ENCODE results near the gene C9orf72. TPM values are rescaled to one million over a fixed set of nuclear protein-coding genes. Genes with fewer than 3 reads are reported as not detected.

Gene C9orf72
- total and polyA plus RNA-seq, 2 of the 13 experiments (the other 11 are each of a cell fraction or from before 2014, with no cell fraction given): 3.1 to 5.9 TPM

DNA sequence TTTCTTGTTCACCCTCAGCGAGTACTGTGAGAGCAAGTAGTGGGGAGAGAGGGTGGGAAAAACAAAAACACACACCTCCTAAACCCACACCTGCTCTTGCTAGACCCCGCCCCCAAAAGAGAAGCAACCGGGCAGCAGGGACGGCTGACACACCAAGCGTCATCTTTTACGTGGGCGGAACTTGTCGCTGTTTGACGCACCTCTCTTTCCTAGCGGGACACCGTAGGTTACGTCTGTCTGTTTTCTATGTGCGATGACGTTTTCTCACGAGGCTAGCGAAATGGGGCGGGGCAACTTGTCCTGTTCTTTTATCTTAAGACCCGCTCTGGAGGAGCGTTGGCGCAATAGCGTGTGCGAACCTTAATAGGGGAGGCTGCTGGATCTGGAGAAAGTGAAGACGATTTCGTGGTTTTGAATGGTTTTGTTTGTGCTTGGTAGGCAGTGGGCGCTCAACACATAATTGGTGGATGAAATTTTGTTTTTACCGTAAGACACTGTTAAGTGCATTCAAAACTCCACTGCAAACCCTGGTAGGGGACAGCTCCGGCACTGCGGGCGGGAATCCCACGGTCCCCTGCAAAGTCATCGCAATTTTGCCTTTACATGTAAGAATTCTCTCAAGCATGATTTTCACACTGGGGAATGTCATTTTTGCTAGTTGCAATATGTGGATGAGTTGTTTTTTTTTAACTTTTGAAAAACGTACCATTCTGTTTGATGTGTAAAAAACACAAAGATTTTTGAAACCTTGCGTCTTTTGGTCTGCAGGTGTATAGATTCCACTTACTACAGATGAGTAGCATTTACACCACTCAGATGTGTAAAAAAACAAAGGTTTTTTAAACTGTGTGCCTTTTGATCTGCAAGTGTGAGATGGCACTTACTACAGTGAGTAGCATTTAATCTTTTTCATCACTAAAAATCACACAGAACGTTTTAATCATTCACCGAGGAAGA, 631 bp upstream of the C9orf72 start (continued):
- TF ChIP-seq GABPB1 (CRISPR knock-in tag; IDR thresholded peaks at IDR 0.05) (peak; percentile 89), ZNF614 (CRISPR knock-in tag; IDR thresholded peaks at IDR 0.05; ENCODE audit: borderline replicate concordance) (peak; percentile 29; the same call in 1 of the 2 replicates), MBNL3 (CRISPR knock-in tag; conservative IDR thresholded peaks at IDR 0.05) (no peak), MEIS1 (CRISPR knock-in tag; IDR thresholded peaks at IDR 0.05; ENCODE audit: borderline replicate concordance) (0 out of 2 replicates have a peak, but pooled peaks have one; percentile 32), ZSCAN31 (CRISPR knock-in tag; IDR thresholded peaks at IDR 0.05; ENCODE audit: low read depth) (0 out of 2 replicates have a peak, but pooled peaks have one; percentile 51), ZBTB21 (CRISPR knock-in tag; IDR thresholded peaks at IDR 0.05) (peak; percentile 99), ZNF232 (CRISPR knock-in tag; IDR thresholded peaks at IDR 0.05; ENCODE audit: borderline replicate concordance) (no peak), KLF16 (CRISPR knock-in tag; IDR thresholded peaks at IDR 0.05) (peak in 1 of 2 experiments; percentile 46; a peak in 1 of 4 replicates), NCOR1 (IDR thresholded peaks at IDR 0.05; ENCODE audit: borderline replicate concordance, low read length) (0 out of 2 replicates have a peak, but pooled peaks have one; percentile 31), ZNF230 (CRISPR knock-in tag; IDR thresholded peaks at IDR 0.05) (no peak), RARA (CRISPR knock-in tag; IDR thresholded peaks at IDR 0.05) (peak; percentile 34; the same call in 1 of the 2 replicates), ZNF256 (CRISPR knock-in tag; conservative IDR thresholded peaks at IDR 0.05) (0 out of 2 replicates have a peak, but pooled peaks have one; percentile 25), TCF7 (IDR thresholded peaks at IDR 0.05; ENCODE audit: low read depth) (peak; percentile 23; the same call in 1 of the 2 replicates), ZSCAN9 (CRISPR knock-in tag; IDR thresholded peaks at IDR 0.05; ENCODE audit: borderline replicate concordance) (peak; percentile 16; the same call in 1 of the 2 replicates), ZNF335 (CRISPR knock-in tag; IDR thresholded peaks at IDR 0.05) (0 out of 2 replicates have a peak, but pooled peaks have one; percentile 18), CBFB (CRISPR knock-in tag; IDR thresholded peaks at IDR 0.05) (peak; percentile 36; the same call in 1 of the 2 replicates), ZFP90 (CRISPR knock-in tag; IDR thresholded peaks at IDR 0.05; ENCODE audit: borderline replicate concordance) (no peak), KLF12 (CRISPR knock-in tag; IDR thresholded peaks at IDR 0.05; ENCODE audit: borderline replicate concordance) (0 out of 2 replicates have a peak, but pooled peaks have one; percentile 55), BHLHE40 (IDR thresholded peaks at IDR 0.05; ENCODE audit: low read length) (0 out of 2 replicates have a peak, but pooled peaks have one; percentile 39), BCL6 (CRISPR knock-in tag; IDR thresholded peaks at IDR 0.05) (0 out of 2 replicates have a peak, but pooled peaks have one; percentile 26), CREM (IDR thresholded peaks at IDR 0.05) (peak; percentile 97), CREM (CRISPR knock-in tag; IDR thresholded peaks at IDR 0.05) (peak; percentile 55; the same call in 1 of the 2 replicates), ARNTL (CRISPR knock-in tag; IDR thresholded peaks at IDR 0.05) (peak; percentile 18; the same call in 1 of the 2 replicates), ZNF772 (CRISPR knock-in tag; IDR thresholded peaks at IDR 0.05) (peak; percentile 71), RXRB (CRISPR knock-in tag; IDR thresholded peaks at IDR 0.05; ENCODE audit: borderline replicate concordance) (peak; percentile 48; the same call in 1 of the 2 replicates)
- TF ChIP-seq, protein P1, sequence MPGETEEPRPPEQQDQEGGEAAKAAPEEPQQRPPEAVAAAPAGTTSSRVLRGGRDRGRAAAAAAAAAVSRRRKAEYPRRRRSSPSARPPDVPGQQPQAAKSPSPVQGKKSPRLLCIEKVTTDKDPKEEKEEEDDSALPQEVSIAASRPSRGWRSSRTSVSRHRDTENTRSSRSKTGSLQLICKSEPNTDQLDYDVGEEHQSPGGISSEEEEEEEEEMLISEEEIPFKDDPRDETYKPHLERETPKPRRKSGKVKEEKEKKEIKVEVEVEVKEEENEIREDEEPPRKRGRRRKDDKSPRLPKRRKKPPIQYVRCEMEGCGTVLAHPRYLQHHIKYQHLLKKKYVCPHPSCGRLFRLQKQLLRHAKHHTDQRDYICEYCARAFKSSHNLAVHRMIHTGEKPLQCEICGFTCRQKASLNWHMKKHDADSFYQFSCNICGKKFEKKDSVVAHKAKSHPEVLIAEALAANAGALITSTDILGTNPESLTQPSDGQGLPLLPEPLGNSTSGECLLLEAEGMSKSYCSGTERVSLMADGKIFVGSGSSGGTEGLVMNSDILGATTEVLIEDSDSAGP (CRISPR knock-in tag; IDR thresholded peaks at IDR 0.05; ENCODE audit: borderline replicate concordance): 0 out of 2 replicates have a peak, but pooled peaks have one; percentile 11
- TF ChIP-seq, protein P2, sequence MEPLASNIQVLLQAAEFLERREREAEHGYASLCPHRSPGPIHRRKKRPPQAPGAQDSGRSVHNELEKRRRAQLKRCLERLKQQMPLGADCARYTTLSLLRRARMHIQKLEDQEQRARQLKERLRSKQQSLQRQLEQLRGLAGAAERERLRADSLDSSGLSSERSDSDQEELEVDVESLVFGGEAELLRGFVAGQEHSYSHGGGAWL (CRISPR knock-in tag; IDR thresholded peaks at IDR 0.05): no peak

Data from HepG2 (cell line).